GM12878 (cell line): ENCODE measurements around the gene CACNA1B. TPM values are rescaled to one million over a fixed set of nuclear protein-coding genes. Genes with fewer than 3 reads are reported as not detected.

Experiments
- ATAC-seq: fragments of 200-7000 bp; cut with Tn5 transposase; 3 replicates; pipeline ENCODE4 v1.9.1; 2020; ENCODE audit warnings: mild to moderate bottlenecking, moderate library complexity
- BruUV-seq: library from RNA; stranded (reverse); fragments of 400-500 nt; replicated peaks from 2 replicates; lab custom pipeline; 2021; lab: Mats Ljungman, UMichigan
- CTCF ChIA-PET: fragments of 300-600 bp; sonication (Branson Sonifier 250); formaldehyde crosslinking; extraction: SDS; loops from one replicate; lab custom pipeline; 2021; ENCODE audit warnings: inconsistent platforms; lab: Yijun Ruan, JAX
- POLR2A ChIA-PET: fragments of 350-600 bp; formaldehyde crosslinking; extraction: SDS; loops from one replicate; lab custom pipeline; 2021; ENCODE audit warnings: inconsistent platforms; lab: Charles Lee
- RAD21 ChIA-PET: fragments of 300-600 bp; sonication (Branson Sonifier 250); formaldehyde crosslinking; loops from one replicate; lab custom pipeline; 2023; ENCODE audit warnings: antibody characterized with exemption; ENCODE audit not compliant: unreplicated experiment; lab: Charles Lee
- SMC1A ChIA-PET: fragments of 300-600 bp; sonication (Branson Sonifier 250); formaldehyde crosslinking; loops from one replicate; lab custom pipeline; 2023; ENCODE audit not compliant: unreplicated experiment, uncharacterized antibody; lab: Charles Lee
- DNase-seq: peaks from one replicate; pipeline ENCODE4 v3.0.0-alpha.2; 2011; ENCODE audit warnings: low read depth, low spot score
- FAIRE-seq: peaks from 3 replicates; lab custom pipeline; 2011; peaks lifted over from hg19 to GRCh38; lab: Jason Lieb, UNC
- H2AFZ ChIP-seq: 2 replicates; pipeline ENCODE4 v1.6.0; 2011; ENCODE audit warnings: low read depth, low read length, control low read depth; ENCODE audit not compliant: control insufficient read depth
- H3K27ac ChIP-seq: 2 replicates; pipeline ENCODE4 v1.5.1; 2011; ENCODE audit warnings: control low read depth; ENCODE audit not compliant: control insufficient read depth, insufficient read depth
- H3K27me3 ChIP-seq, 2 experiments: replicated peaks in 1 of 2; 2 replicates each; pipeline versions ENCODE4 v1.6.0 to v1.6.1; 2011; ENCODE audit warnings: low read length in 1 of 2; ENCODE audit not compliant: control insufficient read depth in 2 of 2, insufficient read depth in 2 of 2
- H3K36me3 ChIP-seq, 2 experiments: 2 replicates each; pipeline ENCODE4 v1.5.1; 2011; ENCODE audit warnings: low read length in 1 of 2; ENCODE audit not compliant: control insufficient read depth in 2 of 2, insufficient read depth in 2 of 2
- H3K4me1 ChIP-seq: 2 replicates; pipeline ENCODE4 v1.6.1; 2011; ENCODE audit warnings: mild to moderate bottlenecking, low read length, moderate library complexity, mixed read lengths; ENCODE audit not compliant: control insufficient read depth, insufficient read depth
- H3K4me2 ChIP-seq: 2 replicates; pipeline ENCODE4 v1.6.0; 2011; ENCODE audit warnings: control low read depth; ENCODE audit not compliant: control insufficient read depth, insufficient read depth
- H3K4me3 ChIP-seq: fragments of 200-600 bp; sonication (generic); 2 replicates; pipeline ENCODE4 v1.5.1; 2016
- H3K79me2 ChIP-seq: 2 replicates; pipeline ENCODE4 v1.6.0; 2011; ENCODE audit warnings: low read length; ENCODE audit not compliant: control insufficient read depth, insufficient read depth
- H3K9ac ChIP-seq: 2 replicates; pipeline ENCODE4 v1.8.0; 2011; ENCODE audit warnings: low read length, control low read depth, mixed read lengths; ENCODE audit not compliant: control insufficient read depth, insufficient read depth
- H3K9me3 ChIP-seq: replicated peaks from 3 replicates; pipeline ENCODE4 v1.5.1; 2011; ENCODE audit warnings: mild to moderate bottlenecking, low read length; ENCODE audit not compliant: control insufficient read depth, insufficient read depth
- H4K20me1 ChIP-seq: 2 replicates; pipeline ENCODE4 v1.6.0; 2011; ENCODE audit not compliant: control insufficient read depth, insufficient read depth
- CHD4 ChIP-seq: fragments of 200-600 bp; sonication (generic); IDR thresholded peaks from 2 replicates; pipeline ENCODE4 v1.6.1; 2016; ENCODE audit warnings: mild to moderate bottlenecking
- CREB1 ChIP-seq: IDR thresholded peaks from 2 replicates; pipeline ENCODE4 v1.6.1; 2012; ENCODE audit warnings: low read depth, mild to moderate bottlenecking, inconsistent platforms
- EGR1 ChIP-seq, 2 experiments: IDR thresholded peaks; 1 replicate in 1 of 2; 2 replicates in 1 of 2; pipeline ENCODE4 v1.6.1; 2011 to 2012; ENCODE audit warnings: low read depth in 2 of 2, low read length in 2 of 2, borderline replicate concordance in 1 of 2, mild to moderate bottlenecking in 1 of 2, moderate library complexity in 1 of 2
- EZH2 ChIP-seq: IDR thresholded peaks from 2 replicates; pipeline ENCODE4 v1.6.1; 2012; ENCODE audit warnings: low read depth, mild to moderate bottlenecking, control low read depth, inconsistent platforms, low read length, borderline replicate concordance; ENCODE audit not compliant: control insufficient read depth
- JUND ChIP-seq: IDR thresholded peaks from 2 replicates; pipeline ENCODE4 v1.6.1; 2012; ENCODE audit warnings: low read depth, mild to moderate bottlenecking, low read length, improper control_type of control experiment, moderate library complexity
- MEF2B ChIP-seq: fragments of 450-650 bp; IDR thresholded peaks from 2 replicates; pipeline ENCODE4 v1.6.1; 2018; ENCODE audit warnings: mild to moderate bottlenecking, moderate library complexity; ENCODE audit not compliant: partially characterized antibody, poor library complexity, severe bottlenecking
- NFYA ChIP-seq: IDR thresholded peaks from 2 replicates; pipeline ENCODE4 v1.6.1; 2011; ENCODE audit warnings: low read depth, mild to moderate bottlenecking, low read length, improper control_type of control experiment, borderline replicate concordance
- RUNX3 ChIP-seq: IDR thresholded peaks from 2 replicates; pipeline ENCODE4 v1.6.1; 2012; ENCODE audit warnings: low read length, inconsistent platforms
- SMARCA5 ChIP-seq: fragments of 450-650 bp; IDR thresholded peaks from 2 replicates; pipeline ENCODE4 v1.6.1; 2017; ENCODE audit warnings: mild to moderate bottlenecking
- SREBF2 ChIP-seq: IDR thresholded peaks from 2 replicates; pipeline ENCODE4 v1.6.1; 2012; ENCODE audit warnings: mild to moderate bottlenecking, low read length
- YY1 ChIP-seq: IDR thresholded peaks from 2 replicates; pipeline ENCODE4 v1.6.1; 2011; ENCODE audit warnings: low read depth, mild to moderate bottlenecking, low read length
- WGBS: methylation state at CpG from one replicate; pipeline ENCODE4 v1.1.6; 2016; ENCODE audit warnings: low lambda C conversion rate; ENCODE audit not compliant: insufficient replicate concordance, insufficient coverage; ENCODE audit errors: missing lambda C conversion rate; 5-methylcytosine and 5-hydroxymethylcytosine counted together
- in situ Hi-C: fragments of 300-500 bp; cut with MboI; formaldehyde crosslinking; loops from 9 replicates; pipeline ENCODE4 v1.14.3; 2018; ENCODE audit warnings: mixed read lengths
- intact Hi-C: fragments of 100-400 bp; cut with micrococcal nuclease; formaldehyde crosslinking; loops from one replicate; pipeline ENCODE4 v1.14.2; 2022; ENCODE audit not compliant: unreplicated experiment
- polyA plus RNA-seq, 11 experiments: library from polyadenylated mRNA; depleted of rRNA in 4 of 11; unstranded in 6 of 11; stranded (reverse) in 5 of 11; fragments of >200 nt; fragmentation: Nextera tagmentation in 4 of 11; fragmentation: Illumina TruSeq in 1 of 11; extraction: Ambion mirVana in 4 of 11; extraction: Trizol in 1 of 11; gene quantifications; 1 replicate in 1 of 11; 2 replicates in 10 of 11; pipeline versions ENCODE4 v1.2.1 to v1.2.3, GENCODE V29; 2011 to 2016; ENCODE audit warnings: inconsistent platforms in 2 of 11, missing spikeins in 2 of 11, low read depth in 1 of 11
- total RNA-seq, 4 experiments: library from RNA; depleted of rRNA in 3 of 4; stranded (reverse); fragments of >200 nt in 3 of 4; fragmentation: Illumina TruSeq in 1 of 4; extraction: Trizol in 1 of 4; gene quantifications; 2 replicates each; pipeline versions ENCODE4 v1.2.1 to v1.2.3, GENCODE V29; 2013 to 2021

Gene CACNA1B
- total and polyA plus RNA-seq, 10 of the 15 experiments (the other 5 are each of a cell fraction or from before 2014, with no cell fraction given), result 0.01 to 0.03 (median 0.01) TPM; not detected in 7

DNA sequence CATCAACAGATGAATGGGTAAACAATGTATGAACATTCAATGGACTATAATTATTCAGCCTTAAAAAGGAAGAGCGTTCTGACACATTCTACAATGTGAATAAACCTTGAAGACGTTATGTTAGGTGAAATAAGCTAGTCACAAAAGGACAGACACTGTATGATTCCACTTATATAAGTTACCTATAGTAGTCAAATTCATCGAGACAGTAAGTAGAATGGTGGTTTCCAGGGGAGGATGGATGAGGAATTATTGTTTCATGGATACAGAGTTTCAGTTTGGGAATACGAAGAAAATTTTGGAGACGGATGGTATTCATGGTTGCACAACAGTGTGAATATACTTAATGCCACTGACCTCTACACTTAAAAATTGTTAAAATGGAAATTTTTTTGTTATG, 216.4 kb downstream of the CACNA1B start:
- intact Hi-C loops (no loop called here), in situ Hi-C loops (no loop called here)
- FAIRE-seq, result no peak
- no peak overlapping the region for H2AFZ ChIP-seq
- H3K9me3 ChIP-seq, result no peaks in the 10 kb centered on the region
- no peak overlapping the region for H3K4me3 ChIP-seq
- SMC1A ChIA-PET, result no interaction called here
- H4K20me1 ChIP-seq, result no peaks in the 10 kb centered on the region
- POLR2A ChIA-PET, result interaction anchor here (0.7 kb wide), 1 partner anchor 10 kb away, joined by 3 read pairs; no protein-coding TSS in a partner anchor
- no peak overlapping the region for H3K4me2 ChIP-seq
- no peaks in the 10 kb centered on the region for H3K79me2 ChIP-seq
- CTCF ChIA-PET, result no interaction called here
- BruUV-seq, result no TSS peak
- TF ChIP-seq YY1, result no peak
- TF ChIP-seq NFYA, result no peak
- TF ChIP-seq MEF2B, result no peak
- H3K9ac ChIP-seq, result no peak overlapping the region
- H3K27me3 ChIP-seq, result no peaks in the 10 kb centered on the region; a peak in 1 of 4 replicates
- no peaks in the 10 kb centered on the region for H3K4me1 ChIP-seq
- 43% methylated on average over 5 of the region's 5 CpGs for WGBS
- RAD21 ChIA-PET, result no interaction called here
- no peak overlapping the region for H3K27ac ChIP-seq
- no peaks in the 10 kb centered on the region for H3K36me3 ChIP-seq
- ATAC-seq, result no peak
- DNase-seq, result no peak

DNA sequence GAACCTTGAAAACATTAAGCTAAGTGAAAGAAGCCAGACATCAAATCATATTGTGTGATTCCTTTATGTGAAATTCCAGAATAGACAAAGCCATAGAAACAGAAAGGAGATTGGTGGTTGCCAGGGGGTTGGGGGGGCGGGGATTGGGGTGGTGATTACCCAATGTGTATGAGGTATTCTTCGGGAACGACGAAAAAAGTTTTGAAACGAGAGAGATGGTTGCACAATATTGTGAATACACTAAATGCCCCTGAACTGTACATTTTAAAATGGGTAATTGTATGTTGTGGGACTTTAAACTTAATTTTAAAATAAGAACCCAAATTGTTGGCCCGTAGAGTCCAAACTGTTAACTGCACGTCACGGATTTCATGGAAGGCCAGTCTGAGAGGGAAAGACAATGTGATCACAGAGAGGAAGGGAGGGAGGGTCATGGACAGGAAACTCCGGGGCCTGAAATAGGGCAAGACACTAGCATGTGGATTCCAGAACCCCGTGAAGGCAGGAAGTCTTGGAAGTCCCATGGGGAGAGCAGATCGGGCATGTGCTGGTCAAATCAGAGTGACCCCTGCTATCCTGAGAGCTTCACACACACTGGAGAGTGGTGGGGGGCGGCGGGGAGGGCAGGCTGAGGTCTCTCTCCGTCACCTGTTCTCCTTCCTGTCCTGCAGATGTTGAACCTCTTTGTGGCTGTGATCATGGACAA, 218.4 kb downstream of the CACNA1B start:
- intact Hi-C loops, result no loop called here
- ChIA-PET RAD21 (no interaction called here), SMC1A (no interaction called here), POLR2A (no interaction called here), CTCF (no interaction called here)
- TF ChIP-seq SMARCA5, result no peak
- no peak for TF ChIP-seq JUND
- TF ChIP-seq CHD4, result no peak
- TF ChIP-seq CREB1, result no peak
- TF ChIP-seq EZH2, result no peak
- TF ChIP-seq RUNX3, result no peak
- no peak for TF ChIP-seq SREBF2
- no peak for TF ChIP-seq EGR1 (IDR thresholded peaks at IDR 0.05; ENCODE audit: borderline replicate concordance in 1 of 2, low read depth in 2 of 2, low read length in 2 of 2)
- ATAC-seq (no peak), FAIRE-seq (no peak), DNase-seq (no peak)
- H2AFZ ChIP-seq, result no peak overlapping the region
- no peak overlapping the region for H3K9ac ChIP-seq
- no peaks in the 10 kb centered on the region for H3K79me2 ChIP-seq
- WGBS, result 20% methylated on average over 14 of the region's 14 CpGs
- H3K27me3 ChIP-seq, result no peaks in the 10 kb centered on the region; a peak in 1 of 4 replicates
- no TSS peak for BruUV-seq
- H3K36me3 ChIP-seq, result no peaks in the 10 kb centered on the region
- no peaks in the 10 kb centered on the region for H3K9me3 ChIP-seq
- no peak overlapping the region for H3K27ac ChIP-seq
- in situ Hi-C loops, result no loop called here
- no peaks in the 10 kb centered on the region for H4K20me1 ChIP-seq
- no peak overlapping the region for H3K4me3 ChIP-seq
- no peak overlapping the region for H3K4me2 ChIP-seq
- no peaks in the 10 kb centered on the region for H3K4me1 ChIP-seq
